AG09309 (cell line): Measurements from ENCODE around the gene KRTAP10-10.

Experiments used
- DNase-seq: peaks from one replicate; pipeline ENCODE4 v3.0.0-alpha.2; 2010; ENCODE audit warnings: low read depth
- H3K4me3 ChIP-seq: 2 replicates; pipeline ENCODE4 v1.5.1; 2011; ENCODE audit warnings: mild to moderate bottlenecking, low read depth, low read length, moderate library complexity; ENCODE audit not compliant: control insufficient read depth
- TF ChIP-seq, protein P1 (sequence below): IDR thresholded peaks from 2 replicates; pipeline ENCODE4 v1.5.1; 2011; ENCODE audit warnings: mild to moderate bottlenecking, low read depth, low read length, inconsistent platforms; ENCODE audit not compliant: insufficient read depth, control insufficient read depth; ENCODE audit errors: missing control alignments

KRTAP10-10 gene

GRCh38 chr21:44592446-44593311 is 44.5 kb upstream of the KRTAP10-10 start, which contains the start of gene KRTAP10-6:
Gene KRTAP10-6, minus strand, starts transcription at chr21:44592505. Its CDS starts 21 bp downstream, at chr21:44592484.
- no peak for DNase-seq
- TF ChIP-seq, protein P1, sequence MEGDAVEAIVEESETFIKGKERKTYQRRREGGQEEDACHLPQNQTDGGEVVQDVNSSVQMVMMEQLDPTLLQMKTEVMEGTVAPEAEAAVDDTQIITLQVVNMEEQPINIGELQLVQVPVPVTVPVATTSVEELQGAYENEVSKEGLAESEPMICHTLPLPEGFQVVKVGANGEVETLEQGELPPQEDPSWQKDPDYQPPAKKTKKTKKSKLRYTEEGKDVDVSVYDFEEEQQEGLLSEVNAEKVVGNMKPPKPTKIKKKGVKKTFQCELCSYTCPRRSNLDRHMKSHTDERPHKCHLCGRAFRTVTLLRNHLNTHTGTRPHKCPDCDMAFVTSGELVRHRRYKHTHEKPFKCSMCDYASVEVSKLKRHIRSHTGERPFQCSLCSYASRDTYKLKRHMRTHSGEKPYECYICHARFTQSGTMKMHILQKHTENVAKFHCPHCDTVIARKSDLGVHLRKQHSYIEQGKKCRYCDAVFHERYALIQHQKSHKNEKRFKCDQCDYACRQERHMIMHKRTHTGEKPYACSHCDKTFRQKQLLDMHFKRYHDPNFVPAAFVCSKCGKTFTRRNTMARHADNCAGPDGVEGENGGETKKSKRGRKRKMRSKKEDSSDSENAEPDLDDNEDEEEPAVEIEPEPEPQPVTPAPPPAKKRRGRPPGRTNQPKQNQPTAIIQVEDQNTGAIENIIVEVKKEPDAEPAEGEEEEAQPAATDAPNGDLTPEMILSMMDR: no peak
- H3K4me3 ChIP-seq: no peak within 1 kb of the TSS

GRCh38 chr21:44593598-44594405 is 43.4 kb upstream of the KRTAP10-10 start:
- TF ChIP-seq, protein P1: no peak
- H3K4me3 ChIP-seq: no peak overlapping the region
- DNase-seq: no peak

- no peak overlapping the region for H3K4me3 ChIP-seq
- TF ChIP-seq, protein P1: no peak
- no peak for DNase-seq
Measured at GRCh38 chr21:44594406-44594916, 42.7 kb upstream of the KRTAP10-10 start.

DNA sequence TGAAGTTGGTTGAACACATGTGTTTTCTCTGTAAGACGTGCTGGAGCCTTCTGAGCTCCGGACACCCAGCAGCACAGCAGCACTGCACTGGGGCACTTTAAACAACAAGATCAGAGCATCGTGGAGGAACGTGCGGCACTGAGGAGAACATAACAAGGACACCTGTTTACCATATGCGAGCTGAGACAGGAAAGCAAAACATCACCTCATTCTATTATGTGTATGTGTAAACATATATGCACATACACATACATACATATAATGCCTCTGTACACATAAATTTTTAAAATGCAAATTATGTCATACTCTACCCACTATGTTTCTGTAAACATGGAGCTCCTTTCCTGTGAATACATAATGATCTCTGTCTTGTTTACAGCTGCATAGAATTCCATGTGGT is 41.6 kb upstream of the KRTAP10-10 start:
- TF ChIP-seq, protein P1: no peak
- no peak overlapping the region for H3K4me3 ChIP-seq
- DNase-seq: no peak

GRCh38 chr21:44596068-44596725 is 41.0 kb upstream of the KRTAP10-10 start:
- TF ChIP-seq, protein P1: no peak
- no peak overlapping the region for H3K4me3 ChIP-seq
- DNase-seq: no peak

DNA sequence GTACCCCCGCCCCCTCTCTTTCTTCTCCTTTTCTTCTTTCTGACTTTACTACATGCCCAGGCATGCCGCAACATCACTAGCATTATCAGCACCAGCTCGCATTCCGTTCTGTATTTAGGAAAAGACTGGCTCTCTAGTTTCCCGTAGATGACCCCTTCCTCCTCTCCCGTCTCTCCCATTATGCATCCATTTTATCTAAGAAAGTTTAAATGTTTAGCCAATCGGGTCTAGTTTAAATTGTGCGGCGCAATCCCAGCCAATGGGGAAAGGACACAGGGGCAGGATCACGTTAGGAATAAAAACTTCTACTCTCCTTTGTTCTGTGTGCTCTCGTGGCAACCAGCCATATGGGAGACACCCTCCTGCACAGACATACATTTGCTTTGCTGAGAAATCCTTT is 39.1 kb upstream of the KRTAP10-10 start:
- TF ChIP-seq, protein P1: no peak
- H3K4me3 ChIP-seq: no peak overlapping the region
- no peak for DNase-seq
